ENCODE measurements around the gene ATR.

Gene ATR

DNA sequence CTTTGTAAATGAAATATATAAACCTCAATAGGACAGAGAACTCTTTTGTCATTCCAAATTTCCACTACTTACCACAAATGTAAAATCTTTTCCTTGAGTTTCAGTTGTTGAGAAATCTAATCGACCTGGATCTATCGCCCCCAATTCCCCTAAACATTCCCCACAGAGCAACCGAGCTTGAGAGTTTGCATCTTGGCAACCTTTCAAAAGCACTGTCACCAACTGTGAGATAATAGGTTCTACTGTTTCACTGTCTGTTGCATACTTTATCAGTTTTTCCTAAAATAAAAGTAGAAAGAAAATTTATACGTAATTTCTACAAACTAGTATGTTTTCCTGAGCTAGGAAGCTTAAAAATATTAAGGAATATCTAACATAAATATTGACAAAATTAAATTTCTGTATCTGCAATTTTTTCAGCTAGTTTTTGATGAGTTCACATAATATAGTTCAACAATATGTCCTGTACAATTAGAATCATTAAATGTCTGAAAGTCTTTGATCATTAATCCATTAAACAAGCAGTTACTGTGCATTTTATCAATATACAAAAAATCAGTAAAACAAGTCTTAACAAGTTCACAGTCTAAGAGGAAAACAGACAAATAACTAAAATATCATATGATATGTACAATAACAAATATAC is 54.5 kb downstream of the ATR start:
- DNase-seq (ENCODE audit: low spot score): no peak

DNA sequence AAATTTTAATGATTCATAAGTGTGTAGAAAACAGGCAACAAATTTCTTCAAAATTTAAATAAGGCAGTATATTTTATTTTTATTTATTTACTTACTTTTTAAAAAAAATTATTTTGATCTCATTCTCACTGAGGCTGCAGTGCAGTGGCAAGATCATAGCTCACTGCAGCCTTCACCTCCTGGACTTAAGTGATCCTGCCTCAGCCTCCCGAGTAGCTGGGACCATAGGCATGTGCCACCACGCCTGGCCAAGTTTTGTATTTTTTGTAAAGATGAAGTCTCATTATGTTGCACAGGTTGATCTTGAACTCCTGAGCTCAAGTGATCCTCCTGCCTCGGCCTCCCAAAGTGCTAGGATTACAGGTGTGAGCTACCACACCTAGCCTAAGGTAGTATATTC is 69.5 kb downstream of the ATR start:
- no peak for DNase-seq (ENCODE audit: low spot score)

DNA sequence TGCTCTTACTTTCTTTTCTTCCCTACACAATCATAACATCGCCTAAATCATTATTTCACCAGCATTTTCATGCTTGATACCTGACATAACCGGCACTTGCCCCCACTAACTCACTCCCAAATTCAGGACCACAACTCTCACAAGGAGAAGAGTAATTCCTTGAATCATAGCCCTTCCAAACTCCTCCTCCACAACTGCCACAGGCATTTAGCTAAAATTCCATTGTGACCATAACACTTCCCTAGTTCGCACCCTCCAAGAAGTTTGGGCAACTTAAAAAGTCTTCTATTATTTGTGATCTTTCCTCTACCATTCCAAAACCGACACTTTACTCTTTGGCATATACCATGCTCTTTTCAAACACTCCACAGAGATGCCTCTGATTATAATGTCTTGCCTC is 71.3 kb downstream of the ATR start:
- DNase-seq (ENCODE audit: low spot score): no peak

DNA sequence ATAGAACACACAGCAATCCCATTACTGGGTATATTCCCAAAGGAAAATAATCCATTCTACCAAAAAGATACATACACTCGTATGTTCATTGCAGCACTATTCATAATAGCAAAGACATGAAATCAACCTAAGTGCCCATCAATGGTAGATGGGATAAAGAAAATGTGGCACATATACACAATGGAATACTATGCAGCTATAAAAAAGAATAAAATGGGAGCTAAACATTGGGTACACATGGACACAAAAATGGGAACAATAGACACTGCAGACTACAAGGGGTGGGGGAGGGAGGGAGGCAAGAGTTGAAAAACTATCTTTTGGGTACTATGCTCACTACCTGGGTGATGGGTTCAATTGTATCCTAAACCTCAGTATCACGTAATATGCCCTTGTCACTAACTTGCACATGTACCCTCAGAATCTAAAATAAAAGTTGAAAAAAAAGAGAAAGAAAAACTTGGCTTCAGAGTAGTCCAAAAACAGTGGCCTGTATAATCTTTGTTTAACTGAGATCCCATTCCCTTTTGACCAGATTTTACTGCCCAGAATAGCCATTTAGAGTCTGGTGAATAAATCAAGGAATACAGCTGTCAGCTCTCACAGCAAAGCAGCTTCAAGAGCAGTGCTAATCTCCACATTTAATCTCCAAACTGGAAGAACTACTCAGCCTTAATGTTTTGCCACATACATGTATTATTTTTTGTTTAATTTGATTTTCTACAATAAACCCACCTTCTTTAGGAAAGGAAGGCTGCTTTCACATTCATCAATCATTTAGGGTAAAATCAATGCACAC is 76.1 kb downstream of the ATR start:
- DNase-seq (ENCODE audit: low spot score): no peak

DNA sequence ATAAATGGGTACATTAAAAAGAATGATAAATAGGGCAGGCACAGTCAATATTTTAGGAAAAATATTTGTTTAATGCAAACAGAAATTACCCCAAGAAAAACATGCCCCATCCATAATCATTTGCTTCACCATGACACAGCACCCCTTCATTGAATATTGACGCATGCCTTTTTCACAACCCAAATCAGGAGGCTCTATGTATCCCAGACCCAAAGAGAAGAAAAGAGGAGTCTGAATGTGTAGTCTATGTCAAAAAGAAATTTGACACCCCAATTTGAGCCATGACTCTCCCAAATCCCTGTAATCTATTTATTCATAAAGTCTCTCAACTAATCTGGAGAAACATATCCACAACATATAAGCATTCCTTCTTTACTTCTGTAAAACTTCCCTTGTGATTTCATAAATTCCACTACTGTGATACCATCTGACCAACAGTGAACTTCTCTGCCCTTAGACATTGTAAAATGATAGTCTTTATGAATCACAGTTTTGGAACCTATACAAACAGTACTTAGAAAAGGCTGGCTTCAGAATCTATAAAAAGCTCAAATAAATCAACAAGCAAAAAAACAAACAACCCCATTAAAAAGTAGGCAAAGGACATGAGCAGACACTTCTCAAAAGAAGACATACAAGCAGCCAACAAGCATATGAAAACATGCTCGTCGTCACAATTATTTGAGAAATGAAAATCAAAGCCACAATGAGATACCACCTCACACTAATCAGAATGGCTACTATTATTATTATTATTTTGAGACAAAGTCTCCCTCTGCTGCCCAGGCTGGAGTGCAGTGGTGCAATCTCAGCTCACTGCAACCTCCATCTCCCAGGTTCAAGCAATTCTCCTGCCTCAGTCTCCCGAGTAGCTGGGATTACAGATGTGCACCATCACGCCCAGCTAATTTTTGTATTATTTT is 77.3 kb downstream of the ATR start:
- no peak for DNase-seq (ENCODE audit: low spot score)

DNA sequence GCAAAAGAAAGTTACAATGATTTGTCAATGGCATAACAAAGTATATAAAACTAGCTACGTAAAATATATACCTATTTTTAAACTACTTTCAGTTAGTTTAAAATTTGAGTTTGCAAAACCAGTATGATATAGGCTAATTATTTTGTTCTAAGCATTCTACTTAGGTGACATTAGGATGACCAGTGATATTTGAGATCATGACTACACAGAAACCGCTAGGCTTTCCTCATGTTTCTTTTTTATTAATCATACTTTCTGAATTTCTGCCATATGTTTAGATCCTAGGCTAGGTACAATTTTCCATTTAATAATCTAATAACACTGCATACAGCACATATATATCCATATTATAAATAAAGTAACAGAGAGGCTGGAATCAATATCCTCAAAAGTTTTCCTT is 78.3 kb downstream of the ATR start:
- DNase-seq (ENCODE audit: low spot score): no peak

DNA sequence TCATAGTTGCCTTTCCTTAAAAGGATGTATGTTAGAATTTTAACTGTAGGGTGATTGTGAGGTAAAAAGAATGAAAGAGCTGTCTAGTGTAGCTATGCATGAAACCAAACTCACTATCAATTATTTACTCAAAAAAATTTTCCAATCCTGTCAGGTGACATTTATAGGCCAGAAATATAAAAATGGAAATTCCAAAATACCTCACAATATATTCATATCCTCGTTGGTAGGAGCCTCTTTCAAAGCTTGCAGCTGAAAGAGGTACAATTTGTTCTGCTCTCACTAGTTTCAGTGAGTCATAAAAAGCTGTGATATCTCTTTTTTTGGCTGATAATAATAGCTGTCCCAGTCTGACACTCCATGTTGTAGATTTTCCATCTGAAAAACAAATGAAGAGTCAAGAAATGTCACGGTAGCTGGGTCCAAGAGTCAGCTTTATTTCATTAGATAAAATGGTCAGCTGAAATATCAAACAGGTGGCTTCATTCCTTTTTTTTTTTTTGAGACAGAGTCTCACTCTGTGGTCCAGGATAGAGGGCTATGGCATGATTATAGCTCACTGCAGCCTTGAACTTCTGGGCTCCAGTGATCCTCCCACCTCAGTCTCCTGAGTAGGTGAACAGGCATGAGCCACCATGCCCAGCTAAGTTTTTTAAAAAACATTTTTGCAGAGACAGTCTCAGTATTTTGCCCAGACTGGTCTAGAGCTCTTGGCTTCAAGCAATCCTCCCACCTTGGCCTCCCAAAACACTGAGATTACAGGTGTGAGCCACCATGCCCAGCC is 79.9 kb downstream of the ATR start:
- DNase-seq (ENCODE audit: low spot score): no peak

DNA sequence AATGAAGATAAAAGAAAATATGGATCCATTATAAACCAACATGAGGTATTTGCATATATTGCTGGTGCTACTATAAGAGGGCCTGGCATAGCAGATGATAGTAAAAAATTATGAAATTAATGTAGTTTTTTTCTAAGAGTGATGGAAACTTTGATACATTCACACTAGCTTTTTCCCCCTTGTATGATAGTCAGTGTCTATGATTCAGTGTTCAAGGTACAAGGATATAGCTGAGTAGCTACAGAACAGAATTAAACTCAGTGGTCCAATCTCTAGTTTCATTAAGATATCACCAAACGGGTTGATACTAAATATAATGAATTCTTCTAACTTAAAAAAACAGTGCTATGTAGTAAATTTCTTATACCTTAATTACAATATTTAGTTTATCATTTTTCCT is 80.8 kb downstream of the ATR start:
- DNase-seq (ENCODE audit: low spot score): no peak

DNA sequence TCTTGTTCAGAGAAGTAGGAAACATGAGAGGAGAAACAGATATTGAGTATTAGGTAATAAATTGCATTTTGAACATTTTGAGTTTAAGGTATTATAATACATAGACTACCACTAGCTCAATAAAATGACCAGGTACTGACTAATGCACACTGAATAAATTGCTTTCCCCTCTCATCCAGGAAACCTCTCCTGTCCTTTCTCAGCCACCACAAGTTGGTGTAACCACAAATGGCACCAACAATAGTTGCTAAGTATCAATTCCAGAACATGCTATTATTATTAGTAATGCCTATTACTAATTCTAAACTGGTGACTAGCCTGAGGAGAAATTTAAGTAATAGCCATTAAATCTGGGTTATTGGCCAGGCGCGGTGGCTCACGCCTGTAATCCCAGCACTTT is 83.4 kb downstream of the ATR start:
- DNase-seq (ENCODE audit: low spot score): no peak

DNA sequence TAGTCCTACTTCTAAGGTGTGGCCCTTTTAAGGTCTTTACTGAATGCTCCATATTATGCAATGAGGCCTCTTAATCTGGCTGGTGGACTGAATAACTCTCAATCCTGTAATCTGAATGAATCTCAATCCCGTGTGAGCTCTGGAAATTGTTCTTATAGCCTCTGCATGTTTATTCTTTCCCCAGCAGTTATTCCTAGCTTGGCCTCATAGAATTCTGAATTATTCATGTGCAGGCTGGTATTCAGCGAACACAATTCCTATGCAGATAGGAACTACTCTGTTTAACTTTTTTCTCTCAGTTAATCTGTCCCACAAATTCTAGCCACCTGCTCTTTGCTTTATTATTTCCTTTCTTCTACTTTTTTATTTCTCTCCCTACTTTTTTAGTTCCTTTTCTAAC is 86.3 kb downstream of the ATR start:
- no peak for DNase-seq (ENCODE audit: low spot score)

DNA sequence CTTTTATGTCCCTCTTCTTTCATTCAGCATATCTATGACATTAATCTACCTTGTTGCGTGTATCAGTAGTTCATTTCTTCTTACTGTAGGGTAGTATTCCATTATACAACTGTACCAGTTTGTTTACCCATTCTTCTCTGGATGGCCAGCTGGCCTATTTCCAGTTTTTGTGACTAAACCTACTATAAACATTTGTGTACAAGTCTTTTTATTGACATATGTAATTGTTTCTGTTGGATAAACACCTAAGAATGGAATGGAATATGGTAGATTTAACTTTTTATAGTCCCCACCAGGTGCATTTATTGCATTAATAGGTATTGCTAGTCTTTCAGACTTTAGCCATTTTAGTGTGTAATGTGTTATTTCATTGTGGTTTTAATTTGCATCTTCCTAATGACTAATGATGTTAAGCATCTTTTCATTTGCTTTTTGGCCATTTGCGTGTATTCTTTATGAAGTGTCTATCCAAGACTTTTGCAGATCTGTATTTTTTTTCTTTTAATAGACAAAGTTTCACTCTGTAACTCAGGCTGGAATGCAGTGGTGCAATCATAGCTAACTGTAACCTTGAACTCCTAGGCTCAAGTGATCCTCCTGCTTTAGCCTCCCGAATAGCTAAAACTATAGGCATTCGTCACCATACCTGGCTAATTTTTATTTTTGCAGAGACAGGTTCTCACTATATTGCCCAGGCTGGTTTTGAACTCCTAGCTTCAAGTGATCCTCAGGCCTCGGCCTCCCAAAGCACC is 88.8 kb downstream of the ATR start:
- DNase-seq (ENCODE audit: low spot score): no peak

DNA sequence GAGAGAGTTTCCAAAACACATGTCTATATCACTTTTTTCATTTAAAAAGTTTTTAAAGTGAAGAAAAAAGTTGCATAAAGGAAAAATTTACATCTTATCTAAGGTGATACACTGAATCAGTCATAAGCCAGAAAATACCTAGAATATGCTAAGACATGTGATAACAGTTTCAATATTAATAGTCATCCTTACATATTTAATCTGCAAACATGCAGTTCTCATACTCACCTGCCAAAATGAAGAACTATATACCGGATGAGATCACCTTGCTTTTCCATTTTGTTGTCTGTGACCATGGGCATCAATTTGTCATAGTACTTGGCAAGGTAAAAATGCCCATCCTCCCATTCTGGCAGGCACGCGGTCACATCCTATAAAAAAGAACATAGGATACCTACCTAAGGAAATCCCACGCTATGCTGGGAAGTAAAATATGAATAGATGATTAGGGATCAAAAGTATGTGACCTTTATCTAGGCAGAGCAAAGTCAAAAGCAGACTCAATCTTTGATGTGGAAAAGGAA is 93.6 kb downstream of the ATR start:
- no peak for DNase-seq (ENCODE audit: low spot score)

DNA sequence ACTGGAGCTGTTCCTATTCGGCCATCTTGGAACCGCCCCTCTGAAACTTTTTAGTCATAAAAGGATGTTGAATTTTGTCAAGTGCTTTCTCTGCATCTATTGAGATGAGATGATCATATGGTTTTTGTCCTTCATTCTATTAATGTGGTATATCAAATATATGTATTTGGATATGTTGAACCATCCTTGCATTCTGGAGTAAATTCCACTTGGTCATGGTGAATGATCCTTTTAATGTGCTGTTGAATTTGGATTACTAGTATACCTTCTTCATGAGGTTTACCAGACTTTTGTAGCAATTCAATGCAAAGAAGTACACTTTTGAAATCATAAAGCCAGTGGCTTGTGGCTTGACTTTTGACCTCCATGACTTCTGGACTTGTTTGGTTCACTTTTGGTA is 97.3 kb downstream of the ATR start:
- no peak for DNase-seq (ENCODE audit: low spot score)

DNA sequence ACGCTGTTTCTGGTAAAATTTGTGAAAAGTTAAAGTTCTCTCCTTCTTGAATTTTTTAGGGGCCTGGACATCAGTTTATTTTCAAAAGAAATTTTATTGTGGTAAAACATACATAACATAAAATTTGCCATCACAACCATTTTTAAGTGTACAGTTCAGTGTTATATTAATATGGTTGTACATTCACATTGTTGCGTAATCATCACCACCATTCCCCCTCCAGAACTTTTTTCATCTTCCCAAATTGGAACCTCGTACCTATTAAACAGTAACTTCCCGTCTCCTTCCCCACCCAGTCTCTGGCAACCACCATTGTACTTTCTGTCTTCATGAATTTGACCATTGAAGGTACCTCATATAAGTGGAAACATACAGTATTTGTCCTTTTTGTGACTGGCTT is 107.7 kb downstream of the ATR start:
- no peak for DNase-seq (ENCODE audit: low spot score)

DNA sequence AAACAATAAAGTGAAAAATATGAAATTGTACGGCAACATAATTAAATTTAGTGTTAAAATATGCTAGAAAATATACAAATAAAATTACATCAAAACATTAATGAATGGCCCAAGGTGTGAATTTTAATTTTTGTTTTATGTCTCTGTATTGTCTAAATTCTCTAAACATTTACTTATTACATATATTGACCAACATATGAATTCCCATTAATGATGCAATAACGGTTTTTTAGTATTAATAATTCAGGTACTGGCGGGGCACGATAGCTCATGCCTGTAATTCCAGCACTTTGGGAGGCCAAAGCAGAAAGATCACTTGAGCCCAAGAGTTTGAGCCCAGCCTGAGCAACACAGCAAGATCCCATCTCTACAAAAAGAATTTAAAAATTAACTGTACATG is 110.1 kb downstream of the ATR start:
- no peak for DNase-seq (ENCODE audit: low spot score)

DNA sequence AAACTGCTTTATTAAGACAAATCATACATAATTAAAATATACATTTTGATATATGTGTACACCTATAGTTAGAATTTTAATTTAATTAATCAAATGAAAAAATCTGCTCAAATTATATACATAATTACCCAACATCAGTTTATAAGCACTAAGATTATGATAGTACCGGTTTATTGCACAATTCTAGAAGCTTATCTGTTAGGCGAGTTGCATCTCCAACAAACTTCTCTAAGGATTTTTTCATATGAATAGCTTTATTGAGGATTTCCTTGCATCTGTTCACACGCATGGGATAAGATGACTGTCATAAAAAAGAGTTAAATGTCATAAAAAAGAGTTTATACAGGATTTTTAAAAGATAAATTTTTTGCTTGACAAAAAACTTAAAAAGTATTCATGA is 110.8 kb downstream of the ATR start:
- DNase-seq (ENCODE audit: low spot score): no peak

DNA sequence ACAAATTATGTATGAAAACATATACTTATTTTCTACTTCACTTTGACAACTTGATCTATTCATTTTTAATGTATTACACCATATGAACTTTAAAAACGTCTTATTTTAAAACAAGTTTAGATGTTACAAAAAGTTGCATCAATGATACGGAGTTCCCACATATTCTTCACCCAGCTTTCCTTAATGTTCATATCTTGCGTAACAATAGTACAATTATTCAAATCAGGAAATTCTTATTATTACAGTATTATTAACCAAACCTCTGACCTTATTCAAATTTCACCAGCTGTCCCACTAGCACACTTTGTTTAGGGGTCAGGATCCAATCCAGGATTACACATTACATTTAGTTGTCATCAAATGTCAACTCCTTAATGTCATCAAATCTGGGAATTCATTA is 117.8 kb downstream of the ATR start:
- no peak for DNase-seq (ENCODE audit: low spot score)

DNA sequence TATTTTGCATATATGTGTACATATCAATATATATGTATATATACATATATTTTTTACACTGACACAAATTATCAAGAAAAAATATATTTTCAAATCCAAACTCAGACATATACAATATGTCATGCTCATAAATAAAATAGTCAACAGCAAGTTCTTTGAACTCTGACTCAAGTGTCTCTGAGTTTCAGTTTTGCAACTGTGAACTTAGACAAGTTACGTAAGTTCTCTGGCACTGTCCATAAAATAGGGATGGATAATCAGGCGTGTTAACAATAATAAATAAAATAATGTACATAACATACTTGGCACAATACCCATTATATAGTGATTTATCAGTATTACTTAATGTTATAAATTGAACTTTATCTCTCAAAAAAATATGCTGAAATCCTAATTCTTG is 118.6 kb downstream of the ATR start:
- DNase-seq (ENCODE audit: low spot score): no peak

DNA sequence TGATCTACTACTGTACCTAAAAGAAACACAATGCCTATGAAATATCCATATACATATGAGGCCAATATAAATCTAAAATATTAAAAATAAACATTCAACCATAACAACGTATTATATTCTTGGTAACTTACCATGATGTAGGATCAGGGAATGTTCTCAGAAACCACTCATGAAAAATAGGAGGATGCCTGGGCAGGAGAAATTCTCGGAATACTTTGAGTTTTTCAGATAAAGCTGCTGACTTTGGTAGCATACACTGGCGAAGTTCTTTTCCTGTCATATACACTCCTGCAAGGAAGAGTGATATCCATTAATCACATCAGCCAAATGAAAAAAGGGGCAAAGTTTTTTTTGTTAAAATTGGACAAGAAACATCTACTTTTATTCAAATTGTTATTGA is 119.4 kb downstream of the ATR start:
- DNase-seq (ENCODE audit: low spot score): no peak

DNA sequence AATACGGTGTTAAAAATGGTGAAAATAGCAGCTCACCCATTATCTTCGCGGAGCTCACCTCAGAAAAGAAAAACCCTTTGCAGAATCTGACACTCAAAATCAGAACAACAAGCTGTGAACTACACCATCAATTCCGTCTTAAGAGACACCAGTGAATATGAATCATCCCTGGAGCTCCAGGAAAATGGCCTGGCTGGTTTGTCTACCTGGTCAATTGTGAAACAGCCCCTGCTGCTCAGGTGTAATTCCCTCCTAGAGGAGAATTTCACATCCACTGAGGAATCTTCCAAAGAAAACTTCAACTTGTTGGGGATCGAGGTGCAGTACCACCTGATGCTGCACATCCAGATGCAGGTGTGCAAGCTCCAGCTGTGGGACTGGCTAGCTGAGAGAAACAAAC is 127.7 kb downstream of the ATR start:
- no peak for DNase-seq (ENCODE audit: low spot score)

DNA sequence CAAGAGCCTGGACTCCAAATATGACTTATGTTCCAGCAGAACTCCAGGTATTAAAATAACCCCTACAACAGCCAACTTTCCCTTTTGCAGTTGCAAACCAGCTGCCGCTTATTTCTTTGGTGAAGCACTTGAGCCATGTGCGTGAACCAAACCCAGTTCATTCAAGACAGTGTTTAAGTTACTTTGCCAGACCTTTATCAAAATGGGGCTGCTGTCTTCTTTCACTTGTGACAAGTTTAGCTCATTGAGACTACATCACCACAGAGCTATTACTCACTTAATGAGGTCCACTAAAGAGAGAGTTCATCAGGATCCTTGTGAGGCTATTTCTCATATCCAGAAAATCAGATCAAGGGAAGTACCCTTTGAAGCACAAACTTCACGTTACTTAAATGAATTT is 128.3 kb downstream of the ATR start:
- DNase-seq (ENCODE audit: low spot score): no peak
